Breast epithelium (tissue), 3 donors: ENCODE data around the gene MOGAT2.

Experiments used
- POLR2A ChIP-seq: fragments of 450-650 bp; IDR thresholded peaks from one replicate; pipeline ENCODE4 v1.6.1; 2016; ENCODE audit warnings: antibody characterized with exemption, mild to moderate bottlenecking, moderate library complexity
- POLR2AphosphoS5 ChIP-seq, 3 donors: sonication (generic); formaldehyde crosslinking; IDR thresholded peaks; one replicate each; pipeline ENCODE4 v1.6.1; 2017; ENCODE audit warnings: antibody characterized with exemption in 3 of 3
- TF ChIP-seq, protein P1 (sequence below), 3 donors: fragments of 450-650 bp; IDR thresholded peaks; one replicate each; pipeline ENCODE4 v1.5.1; 2016 to 2017; ENCODE audit warnings: antibody characterized with exemption in 3 of 3, mild to moderate bottlenecking in 3 of 3, moderate library complexity in 3 of 3

DNA sequence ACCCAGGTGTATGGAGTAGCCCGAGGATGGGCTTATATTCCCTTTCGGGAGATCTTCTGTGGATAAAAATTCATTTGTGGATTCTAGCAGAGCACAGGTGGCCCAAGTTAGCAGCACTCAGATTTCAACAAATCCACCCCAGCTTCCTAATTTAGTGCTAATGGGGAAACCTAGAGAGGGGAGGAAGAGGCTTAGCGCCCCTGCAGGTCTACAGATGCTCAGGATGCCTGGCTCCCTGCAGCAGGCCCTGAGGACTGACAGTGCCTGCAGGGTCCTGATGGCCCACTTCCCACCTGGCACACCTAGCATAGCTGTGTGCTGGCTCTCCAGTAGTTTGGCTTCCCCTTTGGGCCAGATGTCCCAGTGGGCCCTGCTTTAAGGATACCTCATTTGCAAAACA lies 57.4 kb downstream of the MOGAT2 start:
- TF ChIP-seq POLR2AphosphoS5 (IDR thresholded peaks at IDR 0.05) (no peak), POLR2A (no peak)
- TF ChIP-seq, protein P1, sequence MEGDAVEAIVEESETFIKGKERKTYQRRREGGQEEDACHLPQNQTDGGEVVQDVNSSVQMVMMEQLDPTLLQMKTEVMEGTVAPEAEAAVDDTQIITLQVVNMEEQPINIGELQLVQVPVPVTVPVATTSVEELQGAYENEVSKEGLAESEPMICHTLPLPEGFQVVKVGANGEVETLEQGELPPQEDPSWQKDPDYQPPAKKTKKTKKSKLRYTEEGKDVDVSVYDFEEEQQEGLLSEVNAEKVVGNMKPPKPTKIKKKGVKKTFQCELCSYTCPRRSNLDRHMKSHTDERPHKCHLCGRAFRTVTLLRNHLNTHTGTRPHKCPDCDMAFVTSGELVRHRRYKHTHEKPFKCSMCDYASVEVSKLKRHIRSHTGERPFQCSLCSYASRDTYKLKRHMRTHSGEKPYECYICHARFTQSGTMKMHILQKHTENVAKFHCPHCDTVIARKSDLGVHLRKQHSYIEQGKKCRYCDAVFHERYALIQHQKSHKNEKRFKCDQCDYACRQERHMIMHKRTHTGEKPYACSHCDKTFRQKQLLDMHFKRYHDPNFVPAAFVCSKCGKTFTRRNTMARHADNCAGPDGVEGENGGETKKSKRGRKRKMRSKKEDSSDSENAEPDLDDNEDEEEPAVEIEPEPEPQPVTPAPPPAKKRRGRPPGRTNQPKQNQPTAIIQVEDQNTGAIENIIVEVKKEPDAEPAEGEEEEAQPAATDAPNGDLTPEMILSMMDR (IDR thresholded peaks at IDR 0.05): no peak
